HG02610 (cell line): ENCODE measurements around the gene CXCL13.
"Not testable (repeated sequence)": the region's sequence is repeated elsewhere in the genome, so short reads cannot be mapped to it uniquely, and the experiment has no call there.

Experiments
- ATAC-seq: cut with Tn5 transposase; IDR thresholded peaks from one replicate; pipeline ENCODE4 v1.9.1; 2021; ENCODE audit warnings: mild to moderate bottlenecking, moderate library complexity; ENCODE audit not compliant: unreplicated experiment

Gene CXCL13

GRCh38 chr4:77652237-77652897 lies 46.7 kb downstream of the CXCL13 start:
- no peak for ATAC-seq

GRCh38 chr4:77653162-77653758 lies 47.6 kb downstream of the CXCL13 start:
- no peak for ATAC-seq

- ATAC-seq, result not testable (repeated sequence)
Observed at GRCh38 chr4:77660318-77660717, 54.7 kb downstream of the CXCL13 start.
